Fibroblast of the aortic adventitia (primary cell): ENCODE data around the gene WDR12. TPM values are rescaled to one million over a fixed set of nuclear protein-coding genes. Genes with fewer than 3 reads are reported as not detected.
A peak's percentile ranks its signal among the peaks of the same experiment; 100 is the strongest.
"Not testable (repeated sequence)": the region's sequence is repeated elsewhere in the genome, so short reads cannot be mapped to it uniquely, and the experiment has no call there.

ENCODE experiments used
- DNase-seq: peaks from one replicate; pipeline ENCODE4 v3.0.0-alpha.2; 2010; ENCODE audit warnings: low read depth
- H3K4me3 ChIP-seq: 2 replicates; pipeline ENCODE4 v1.5.1; 2011; ENCODE audit warnings: low read depth, mild to moderate bottlenecking, control low read depth, low read length, moderate library complexity
- total RNA-seq: library from RNA; depleted of rRNA; stranded (reverse); fragments of >200 nt; gene quantifications from 2 replicates; pipeline ENCODE4 v1.2.3, GENCODE V29; 2012; ENCODE audit warnings: low replicate concordance
- TF ChIP-seq, protein P1 (sequence below): IDR thresholded peaks from 2 replicates; pipeline ENCODE4 v1.5.1; 2011; ENCODE audit warnings: mild to moderate bottlenecking, low read length, control low read depth, inconsistent platforms; ENCODE audit not compliant: insufficient read depth

WDR12 gene
- total RNA-seq, 1 donor, result 28.1 TPM

GRCh38 chr2:202911203-202911511 lies 316 bp downstream of the WDR12 start:
- peak overlapping the region; percentile 95 for H3K4me3 ChIP-seq
- TF ChIP-seq, protein P1, sequence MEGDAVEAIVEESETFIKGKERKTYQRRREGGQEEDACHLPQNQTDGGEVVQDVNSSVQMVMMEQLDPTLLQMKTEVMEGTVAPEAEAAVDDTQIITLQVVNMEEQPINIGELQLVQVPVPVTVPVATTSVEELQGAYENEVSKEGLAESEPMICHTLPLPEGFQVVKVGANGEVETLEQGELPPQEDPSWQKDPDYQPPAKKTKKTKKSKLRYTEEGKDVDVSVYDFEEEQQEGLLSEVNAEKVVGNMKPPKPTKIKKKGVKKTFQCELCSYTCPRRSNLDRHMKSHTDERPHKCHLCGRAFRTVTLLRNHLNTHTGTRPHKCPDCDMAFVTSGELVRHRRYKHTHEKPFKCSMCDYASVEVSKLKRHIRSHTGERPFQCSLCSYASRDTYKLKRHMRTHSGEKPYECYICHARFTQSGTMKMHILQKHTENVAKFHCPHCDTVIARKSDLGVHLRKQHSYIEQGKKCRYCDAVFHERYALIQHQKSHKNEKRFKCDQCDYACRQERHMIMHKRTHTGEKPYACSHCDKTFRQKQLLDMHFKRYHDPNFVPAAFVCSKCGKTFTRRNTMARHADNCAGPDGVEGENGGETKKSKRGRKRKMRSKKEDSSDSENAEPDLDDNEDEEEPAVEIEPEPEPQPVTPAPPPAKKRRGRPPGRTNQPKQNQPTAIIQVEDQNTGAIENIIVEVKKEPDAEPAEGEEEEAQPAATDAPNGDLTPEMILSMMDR, result no peak
- no peak for DNase-seq

DNA sequence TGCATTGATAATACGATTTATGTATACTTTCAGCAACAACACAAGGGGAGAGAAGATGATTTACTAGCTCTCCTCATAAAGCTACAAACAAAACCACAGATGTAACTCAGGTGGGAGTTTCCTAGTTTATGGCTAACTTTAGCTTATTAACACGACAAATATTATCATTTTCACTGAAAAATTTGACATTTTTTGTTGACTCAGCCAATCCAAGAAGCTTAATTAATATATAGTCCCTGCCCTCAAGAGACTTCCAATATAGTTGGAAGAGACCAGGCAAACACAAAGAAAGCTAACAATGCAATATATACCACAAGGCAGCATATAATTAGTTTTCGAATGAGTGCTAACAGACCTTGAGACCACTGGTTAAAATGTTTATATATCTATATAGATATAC lies 775 bp downstream of the WDR12 start:
- no peak for DNase-seq
- peak overlapping the region; percentile 95 for H3K4me3 ChIP-seq
- TF ChIP-seq, protein P1, result no peak

DNA sequence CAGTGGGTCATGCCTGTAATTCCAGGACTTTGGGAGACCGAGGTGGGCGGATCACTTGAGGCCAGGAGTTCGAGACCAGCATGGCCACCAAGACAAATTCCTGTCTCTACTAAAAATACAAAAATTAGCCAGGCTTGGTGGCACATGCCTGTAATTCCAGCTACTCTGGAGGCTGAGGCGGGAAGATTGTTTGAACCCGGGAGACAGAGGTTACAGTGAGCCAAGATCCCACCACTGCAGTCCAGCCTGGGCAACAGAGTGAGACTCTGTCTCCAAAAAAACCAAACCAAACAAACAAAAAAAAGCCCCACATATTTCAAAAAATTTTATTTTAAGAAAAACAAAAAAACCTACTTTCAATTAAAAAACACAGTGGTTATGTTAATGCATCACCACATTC lies 1.2 kb downstream of the WDR12 start:
- peak overlapping the region; percentile 95 for H3K4me3 ChIP-seq
- DNase-seq, result not testable (repeated sequence)

GRCh38 chr2:202909394-202910192 lies 1.9 kb downstream of the WDR12 start:
- TF ChIP-seq, protein P1, result no peak
- peak overlapping the region; percentile 95 for H3K4me3 ChIP-seq
- no peak for DNase-seq

GRCh38 chr2:202908186-202908585 lies 3.3 kb downstream of the WDR12 start:
- DNase-seq, result no peak
- no peak overlapping the region for H3K4me3 ChIP-seq
- TF ChIP-seq, protein P1, result no peak

GRCh38 chr2:202905507-202905906 lies 6.0 kb downstream of the WDR12 start:
- DNase-seq, H3K4me3 ChIP-seq: not testable (repeated sequence)

- H3K4me3 ChIP-seq, result no peak overlapping the region
- no peak for DNase-seq
- TF ChIP-seq, protein P1, result no peak
These were observed 26.3 kb downstream of the WDR12 start for GRCh38 chr2:202885190-202885589.

DNA sequence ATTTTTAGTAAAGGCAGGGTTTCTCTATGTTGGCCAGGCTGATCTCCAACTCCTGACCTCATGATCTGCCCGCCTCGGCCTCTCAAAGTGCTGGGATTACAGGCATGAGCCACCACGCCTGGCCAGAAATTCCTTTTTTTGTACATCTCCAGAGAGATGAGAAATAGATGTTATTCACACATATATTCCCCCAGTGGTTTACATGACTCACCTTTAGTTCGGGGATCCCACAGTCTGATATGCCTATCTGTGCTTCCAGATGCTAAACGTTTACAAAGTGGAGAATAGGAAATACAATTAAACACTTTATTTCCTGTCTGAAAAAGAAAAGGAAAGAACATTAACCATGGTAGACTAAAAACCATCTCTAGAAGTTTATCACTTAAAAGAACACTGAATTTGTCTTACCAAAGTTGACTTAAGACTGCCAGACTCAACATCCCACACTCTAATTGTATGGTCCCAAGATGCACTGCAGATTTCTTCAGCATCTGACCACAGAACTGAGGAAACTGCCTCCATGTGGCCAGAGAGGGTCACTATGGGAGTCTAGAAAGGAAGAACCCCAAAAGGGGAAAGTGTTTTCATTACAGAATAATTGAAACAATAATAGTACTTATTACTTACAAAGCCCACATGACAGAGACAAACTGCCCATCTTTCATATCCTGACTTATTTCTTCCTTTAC lies 27.3 kb downstream of the WDR12 start:
- no peak overlapping the region for H3K4me3 ChIP-seq
- TF ChIP-seq, protein P1, result peak; percentile 12
- DNase-seq, result peak; percentile 6
